G401 (cell line): ENCODE measurements around the gene MCTP2. TPM values are rescaled to one million over a fixed set of nuclear protein-coding genes. Genes with fewer than 3 reads are reported as not detected.

Experiments
- DNase-seq: peaks from one replicate; pipeline ENCODE4 v3.0.0-alpha.2; 2015; ENCODE audit warnings: low spot score
- in situ Hi-C: cut with HindIII; loops from 2 replicates; pipeline ENCODE4 v1.10.0; 2016; ENCODE audit warnings: low sequenced_read_pairs, mixed read lengths
- total RNA-seq: library from RNA; depleted of rRNA; stranded (reverse); fragments of >200 nt; shearing (Covaris generic); gene quantifications from 2 replicates; pipeline ENCODE4 v1.2.3, GENCODE V29; 2014

MCTP2 gene
- total RNA-seq, 1 experiment from 2014 or later, result not detected

DNA sequence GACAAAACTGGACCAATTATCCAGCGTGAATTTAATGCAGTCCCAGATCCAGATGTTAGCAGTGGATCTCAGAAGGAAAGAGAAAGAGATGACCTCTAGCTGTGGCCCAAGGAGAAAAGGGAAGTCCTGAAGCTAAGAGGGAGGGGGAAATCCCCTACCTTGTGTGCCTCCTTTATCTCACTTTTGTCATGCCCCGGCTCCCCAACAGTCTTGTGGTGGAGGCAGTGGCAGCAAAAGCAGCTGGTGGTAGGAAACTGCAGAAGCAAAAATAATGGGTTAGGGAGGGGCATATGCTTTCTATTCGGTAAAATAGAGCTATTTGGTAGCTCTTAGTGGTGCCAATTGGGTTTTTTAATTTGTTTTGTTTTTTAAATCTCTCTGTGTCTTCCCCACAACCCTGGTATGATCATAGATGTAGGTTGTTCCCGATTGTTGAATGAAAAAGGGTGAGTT is 56.5 kb downstream of the MCTP2 start:
- in situ Hi-C loops, result no loop called here

DNA sequence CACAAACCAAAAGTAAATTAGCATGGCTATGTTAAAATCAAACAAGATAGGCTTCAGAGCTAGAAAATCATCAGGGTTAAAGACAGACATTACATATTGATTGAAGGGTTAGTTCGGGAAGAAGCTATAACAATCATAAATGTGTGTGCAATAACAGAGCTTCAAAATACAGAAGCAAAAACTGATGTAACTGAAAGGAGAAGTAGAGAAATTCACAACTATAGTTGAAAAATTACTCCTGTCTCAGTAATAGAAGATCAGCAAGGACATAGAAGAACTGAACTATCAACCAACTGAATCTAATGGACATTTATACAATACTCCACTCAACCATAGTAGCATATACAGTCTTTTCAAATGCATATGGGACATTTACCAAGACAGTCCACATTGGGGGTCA is 59.4 kb downstream of the MCTP2 start:
- no peak for DNase-seq
- in situ Hi-C loops, result no loop called here

More for the DNA sequence above, 56.5 kb downstream of the MCTP2 start:
- no peak for DNase-seq

DNA sequence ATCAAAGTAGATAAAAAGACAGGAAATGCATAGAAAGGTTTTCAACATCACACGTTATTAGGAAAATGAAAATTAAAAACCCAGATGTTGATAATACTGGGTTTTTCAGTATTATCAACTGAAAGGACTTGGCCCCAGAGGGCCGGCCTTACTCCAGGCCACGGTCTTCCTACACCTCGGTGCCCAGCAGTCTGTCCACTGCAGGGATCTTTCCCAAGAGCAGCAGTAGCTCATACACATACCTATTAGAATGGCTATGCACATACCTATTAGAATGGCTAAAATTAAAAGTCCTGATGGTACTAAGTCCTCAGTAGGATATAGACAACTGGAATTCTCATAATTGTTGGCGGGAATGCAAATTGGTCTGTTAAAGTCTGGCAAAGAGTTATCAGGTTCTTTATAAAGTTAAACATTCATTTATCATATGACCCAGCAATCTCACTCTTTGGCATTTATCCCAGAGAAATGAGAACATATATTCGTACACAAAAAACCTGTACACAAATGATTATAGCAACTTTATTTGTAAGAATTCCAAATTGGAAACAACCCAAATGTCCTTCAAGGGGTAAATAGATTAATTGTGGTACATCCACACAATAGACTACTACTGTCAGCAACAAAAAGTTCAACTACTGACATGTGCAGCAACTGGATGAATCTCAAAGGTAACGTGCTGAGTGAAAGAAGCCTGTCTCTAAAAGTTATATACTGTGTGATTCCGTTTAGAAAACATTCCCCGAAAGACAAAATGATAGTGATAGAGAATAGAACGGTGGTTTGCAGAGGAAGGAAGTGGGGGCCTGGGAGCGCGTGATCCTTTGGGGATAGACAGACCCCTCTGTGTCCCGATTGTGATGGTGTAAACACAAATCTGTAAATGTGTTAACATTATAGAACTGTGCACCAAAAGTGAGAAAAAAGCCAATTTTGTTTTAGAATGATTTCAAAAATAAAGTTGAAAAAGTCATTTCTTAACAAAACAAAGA is 62.3 kb downstream of the MCTP2 start:
- in situ Hi-C loops, result no loop called here
- no peak for DNase-seq

DNA sequence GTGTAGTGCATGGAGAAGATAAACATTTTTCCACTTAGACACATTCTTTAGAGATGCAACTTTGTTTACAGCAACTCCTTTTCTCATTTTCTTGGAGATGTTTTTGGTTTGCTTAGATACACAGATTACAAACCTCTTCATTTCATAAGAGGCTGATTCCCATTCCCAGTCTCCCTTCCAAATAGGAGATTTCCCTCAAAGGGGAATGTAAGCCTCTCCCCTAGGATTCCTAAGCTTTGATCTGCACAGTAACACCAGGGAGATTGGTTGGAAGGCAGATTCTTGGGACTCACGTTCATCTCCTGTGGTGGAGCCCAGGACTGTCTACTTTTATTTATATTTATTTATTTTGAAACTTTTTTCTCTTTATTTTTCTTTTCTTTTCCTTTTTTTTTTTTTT is 63.2 kb downstream of the MCTP2 start:
- no peak for DNase-seq
- in situ Hi-C loops, result no loop called here

DNA sequence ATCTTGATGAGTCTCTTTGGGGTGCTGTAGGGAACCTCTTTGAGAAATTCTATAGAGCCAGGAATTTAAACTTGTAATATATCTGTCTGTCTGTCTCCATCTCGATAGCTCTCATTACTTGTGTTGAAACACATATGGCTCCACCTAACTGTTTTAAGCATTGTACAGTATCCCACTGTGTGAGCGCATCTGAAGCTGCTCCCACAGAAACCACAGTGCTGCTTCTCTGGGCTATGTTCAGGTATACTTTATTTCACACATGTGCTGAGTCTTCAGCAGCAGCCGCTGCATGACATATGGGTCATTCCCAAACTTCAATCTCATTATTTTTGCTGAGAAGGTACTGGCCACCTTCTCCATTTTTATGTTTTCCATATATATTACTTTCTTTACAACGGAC is 63.9 kb downstream of the MCTP2 start:
- DNase-seq, result no peak
- in situ Hi-C loops, result no loop called here

DNA sequence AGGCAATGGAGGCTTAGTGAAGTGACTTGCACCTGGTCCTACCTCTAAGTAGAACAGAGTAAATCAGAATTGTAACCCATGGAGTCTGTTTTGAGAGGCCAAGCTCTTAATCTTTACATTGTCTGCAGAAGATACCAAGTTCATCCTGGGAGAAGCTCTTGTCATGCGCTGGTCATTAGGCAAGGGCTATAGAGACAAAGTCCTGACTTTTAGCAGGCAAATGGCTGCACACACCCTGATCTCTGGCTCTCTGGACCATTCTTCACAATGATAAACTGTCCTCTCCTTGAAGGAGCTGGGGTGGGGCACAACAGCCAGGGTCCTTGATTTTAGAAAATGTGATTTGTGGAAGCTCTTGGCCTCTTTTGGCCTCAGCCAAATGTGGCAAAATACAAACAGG is 65.4 kb downstream of the MCTP2 start:
- in situ Hi-C loops, result no loop called here
- DNase-seq, result no peak

DNA sequence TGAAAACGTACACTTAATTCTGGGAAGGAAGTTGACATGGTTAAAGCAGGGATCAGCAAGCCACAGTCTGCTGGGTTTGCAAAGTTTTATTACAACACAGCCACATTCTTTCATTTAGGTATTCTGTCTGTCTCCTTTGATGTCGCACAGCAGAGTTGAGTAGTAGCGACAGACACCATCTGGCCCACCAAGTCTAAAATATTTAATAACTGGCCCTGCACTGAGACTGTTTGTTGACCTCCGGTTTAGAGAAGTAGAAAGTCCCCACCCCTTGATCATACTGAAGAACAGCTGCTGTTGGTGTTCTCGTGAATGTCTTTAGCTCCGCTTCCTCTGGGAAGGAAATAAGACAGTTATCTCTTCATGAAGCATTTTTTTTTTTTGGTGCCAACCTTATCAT is 66.2 kb downstream of the MCTP2 start:
- in situ Hi-C loops, result no loop called here
- no peak for DNase-seq

DNA sequence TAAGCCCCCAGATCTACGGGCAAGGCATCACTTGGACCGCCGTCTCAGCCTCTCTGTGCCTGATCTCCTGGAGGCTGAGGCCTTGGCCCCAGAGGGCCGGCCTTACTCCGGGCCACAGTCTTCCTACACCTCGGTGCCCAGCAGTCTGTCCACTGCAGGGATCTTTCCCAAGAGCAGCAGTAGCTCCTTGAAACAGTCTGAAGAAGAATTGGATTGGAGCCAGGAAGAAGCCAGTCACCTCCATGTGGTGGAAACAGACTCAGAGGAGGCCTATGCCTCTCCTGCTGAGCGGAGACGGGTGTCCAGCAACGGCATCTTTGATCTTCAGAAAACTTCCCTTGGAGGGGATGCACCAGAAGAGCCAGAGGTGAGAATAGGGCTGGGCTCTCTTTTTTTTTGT is 67.0 kb downstream of the MCTP2 start:
- in situ Hi-C loops, result no loop called here
- DNase-seq, result no peak

DNA sequence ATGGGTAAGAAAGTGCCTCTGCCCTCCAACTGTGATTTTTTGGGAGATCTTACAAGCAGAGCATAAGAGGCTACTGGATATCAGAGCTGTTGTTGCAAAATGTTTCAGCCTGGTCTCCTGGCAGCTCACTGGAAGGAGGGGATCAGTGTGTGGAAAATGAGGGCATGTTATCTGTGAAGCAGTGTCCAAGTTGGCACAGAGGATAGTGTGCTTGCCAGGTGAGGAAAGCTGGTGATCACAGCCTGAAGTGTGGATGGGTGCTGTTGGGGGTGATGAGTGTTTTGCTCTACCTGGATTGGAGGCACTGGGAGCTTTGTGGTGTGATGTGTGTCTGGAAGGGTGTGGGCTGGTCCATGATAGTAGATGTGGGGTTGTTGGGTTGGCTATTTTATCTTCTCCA is 69.3 kb downstream of the MCTP2 start:
- in situ Hi-C loops, result no loop called here
- no peak for DNase-seq

DNA sequence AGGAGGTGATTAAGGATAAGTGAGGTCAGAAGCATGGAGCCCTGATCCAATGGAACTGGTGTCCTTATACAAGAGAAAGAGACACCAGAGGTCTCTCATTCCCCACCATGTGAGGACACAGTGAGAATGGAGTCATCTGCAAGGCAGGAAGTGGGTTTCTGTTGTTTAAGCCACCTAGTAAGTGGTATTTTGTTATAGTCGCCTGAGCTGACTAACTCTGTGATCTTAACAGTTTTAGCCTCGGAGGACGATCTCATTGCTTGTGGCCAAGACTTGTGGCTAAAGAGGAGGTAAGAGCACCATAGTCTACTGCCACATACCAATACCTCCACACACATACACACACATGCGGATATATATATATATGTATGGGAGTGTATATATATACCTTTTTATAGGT is 73.8 kb downstream of the MCTP2 start:
- no peak for DNase-seq
- in situ Hi-C loops, result no loop called here

DNA sequence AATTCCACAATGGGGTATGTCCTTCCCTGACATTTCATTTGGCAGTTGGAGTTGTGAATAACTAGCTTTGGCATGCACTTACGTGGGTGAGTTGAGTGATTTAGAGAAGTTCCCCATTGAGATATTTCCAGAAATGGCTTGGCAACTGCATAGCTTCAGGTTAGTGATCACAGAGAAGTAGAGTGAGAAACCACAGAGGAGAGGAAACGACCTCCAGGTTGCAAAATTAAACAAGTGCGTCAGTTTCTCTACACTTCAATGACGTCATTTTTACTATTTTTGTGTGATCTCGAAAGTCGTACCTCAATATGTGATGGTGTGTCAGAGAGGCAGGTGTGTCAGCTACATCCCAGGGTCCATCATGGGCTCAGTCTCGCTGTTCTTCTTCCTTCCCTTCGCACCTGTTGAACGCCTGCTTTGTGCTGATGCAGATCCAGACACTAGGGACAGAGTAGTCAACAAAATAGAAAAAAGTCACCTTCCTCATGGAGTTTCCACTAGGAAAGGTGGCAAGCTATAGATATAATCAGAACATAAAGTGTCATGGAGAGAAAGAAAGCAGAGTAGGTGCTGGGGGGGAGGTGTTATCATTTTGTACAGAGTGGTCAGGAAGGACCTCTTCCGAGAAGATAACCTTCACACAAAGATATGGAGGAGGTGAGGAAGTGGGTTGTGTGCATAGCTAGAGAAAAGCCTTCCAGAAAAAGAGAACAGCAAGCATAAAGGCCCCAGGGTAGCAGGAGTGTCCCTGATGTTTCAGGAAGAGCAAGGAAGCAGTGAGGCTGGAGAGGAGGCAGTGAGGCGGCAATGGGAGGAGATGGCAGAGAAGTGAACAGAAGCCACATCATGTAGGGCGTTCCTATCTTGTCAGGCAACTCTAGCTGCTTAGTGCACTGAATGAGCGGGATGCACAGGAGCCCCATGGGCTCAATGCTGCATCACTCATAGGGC is 75.6 kb downstream of the MCTP2 start:
- no peak for DNase-seq
- in situ Hi-C loops, result no loop called here

DNA sequence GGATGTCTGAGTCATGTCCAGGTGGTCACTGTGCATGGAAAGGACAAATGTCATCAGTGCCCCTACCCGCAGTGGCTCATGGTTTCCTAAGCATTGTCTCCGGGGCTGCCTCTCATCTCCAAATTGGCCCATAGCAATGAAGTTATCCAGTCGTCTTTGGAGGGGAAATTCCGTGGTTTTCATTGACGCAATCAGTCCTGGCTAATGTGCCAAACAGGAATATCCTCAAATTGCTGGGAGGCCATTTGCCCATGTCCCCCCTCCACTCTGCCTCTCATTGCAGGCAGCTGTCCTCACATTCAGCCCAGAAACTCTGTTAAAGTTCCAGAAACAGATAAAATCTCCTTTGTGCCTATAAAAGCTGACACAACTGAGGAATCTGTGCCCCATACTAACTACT is 81.6 kb downstream of the MCTP2 start:
- no peak for DNase-seq
- in situ Hi-C loops, result no loop called here

DNA sequence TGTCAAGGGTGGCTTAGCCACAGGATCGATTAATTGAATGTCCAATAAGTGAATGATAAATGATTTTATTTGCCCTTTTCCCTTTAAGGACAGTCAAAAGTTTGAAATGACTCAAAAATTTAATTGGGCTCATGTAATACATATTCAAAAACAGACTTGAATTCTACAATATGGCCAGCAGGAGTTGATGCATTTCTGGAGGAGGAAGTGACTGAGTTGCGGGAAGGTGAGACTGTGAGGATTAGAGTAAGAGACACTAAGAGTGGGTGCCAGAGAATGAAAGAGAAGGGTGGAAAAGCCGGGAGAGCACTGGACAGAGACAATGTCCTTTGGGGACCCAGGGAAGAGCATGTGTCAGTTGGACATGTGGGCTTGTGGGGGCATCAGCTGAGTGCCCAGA is 83.3 kb downstream of the MCTP2 start:
- in situ Hi-C loops, result no loop called here
- no peak for DNase-seq

DNA sequence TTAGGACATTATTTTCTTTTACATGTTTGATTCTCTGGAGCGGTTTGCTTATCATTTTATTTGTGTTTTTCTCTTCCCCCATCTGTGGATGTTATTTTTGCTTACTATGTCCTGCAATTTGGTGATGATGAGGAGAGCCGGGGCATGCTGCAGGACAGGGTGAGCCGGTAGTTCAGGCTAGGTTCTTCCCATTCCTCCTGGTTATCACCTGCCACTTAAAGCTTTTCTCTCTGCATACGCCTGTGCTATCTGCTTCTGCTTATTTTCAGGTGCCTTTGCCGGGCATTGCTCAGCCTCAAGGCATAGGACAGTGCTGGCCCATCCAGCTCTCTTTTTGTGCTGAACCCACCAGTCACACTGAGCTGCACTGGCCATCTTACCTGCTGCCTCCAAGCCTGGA is 85.8 kb downstream of the MCTP2 start:
- in situ Hi-C loops, result no loop called here
- no peak for DNase-seq

DNA sequence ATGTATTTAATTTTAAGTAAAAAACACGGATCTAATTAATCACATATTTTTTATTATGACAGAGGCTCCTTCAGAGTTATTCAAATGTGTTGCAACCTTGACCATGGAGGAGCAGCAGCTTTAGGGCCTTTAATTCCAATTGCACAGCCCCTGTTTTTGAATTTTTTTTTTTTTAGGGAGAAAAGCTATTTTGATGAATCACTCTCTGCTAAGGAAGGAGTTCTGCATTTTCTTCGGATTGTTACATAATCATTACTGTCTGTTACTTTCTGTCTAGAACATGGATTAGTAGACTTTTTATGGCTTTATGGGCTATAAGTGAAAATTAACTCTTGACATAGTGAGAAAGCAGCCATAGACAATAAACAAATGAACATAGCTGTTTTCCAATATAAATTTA is 90.8 kb downstream of the MCTP2 start:
- in situ Hi-C loops, result no loop called here
- DNase-seq, result no peak

DNA sequence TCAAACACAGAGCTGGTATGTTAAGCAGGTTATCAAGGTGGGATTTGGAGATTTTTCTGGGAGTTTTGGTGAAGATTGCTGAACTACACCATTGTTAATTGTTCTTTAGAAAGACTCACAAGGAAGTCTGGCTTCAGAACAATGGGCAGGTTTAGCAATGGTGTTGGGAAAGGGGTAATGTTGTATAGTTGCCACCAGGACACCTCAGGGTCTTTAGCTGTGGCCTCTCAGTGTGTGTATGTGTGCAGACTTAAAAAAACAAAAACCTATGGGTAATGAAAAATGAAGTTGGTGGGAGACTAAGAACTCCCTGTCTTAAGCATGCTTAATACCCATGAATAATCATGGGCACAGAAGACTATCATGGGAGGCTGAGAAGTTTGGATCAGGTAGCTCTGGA is 91.7 kb downstream of the MCTP2 start:
- DNase-seq, result no peak
- in situ Hi-C loops, result no loop called here

DNA sequence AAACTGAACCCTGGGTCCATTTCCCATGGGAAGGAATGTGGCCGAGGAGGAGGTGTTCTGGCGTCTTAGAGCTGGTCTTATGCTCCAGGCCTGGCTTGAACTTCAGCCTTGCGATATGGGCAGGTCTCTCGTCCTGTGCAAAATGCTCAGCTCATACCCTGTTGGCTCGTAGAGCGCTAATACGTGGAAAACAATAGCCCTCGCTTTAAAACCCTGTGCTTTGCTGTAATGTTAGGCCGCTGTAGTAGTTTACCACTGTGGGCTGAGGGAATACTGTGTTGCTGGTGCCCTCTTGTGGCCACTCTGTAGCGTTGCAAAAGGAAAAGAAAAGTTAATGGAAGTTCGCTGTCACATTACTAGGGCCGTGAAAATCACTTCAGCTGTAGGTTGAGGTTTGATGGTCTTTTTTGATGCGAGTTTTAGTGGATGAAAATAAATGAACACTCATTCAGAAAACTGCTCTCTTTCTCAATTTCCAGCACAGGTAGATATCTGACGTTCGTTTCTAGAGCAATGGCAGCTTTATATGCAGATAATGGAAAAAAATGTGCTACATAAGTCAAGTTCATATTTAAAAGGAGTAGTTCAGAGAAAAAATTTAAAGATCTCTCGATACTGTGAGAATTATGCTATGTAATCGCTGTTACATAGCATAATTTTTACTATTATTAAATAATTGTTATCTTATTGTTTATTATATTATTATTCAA is 92.9 kb downstream of the MCTP2 start:
- peak; percentile 54 for DNase-seq
- in situ Hi-C loops, result no loop called here

DNA sequence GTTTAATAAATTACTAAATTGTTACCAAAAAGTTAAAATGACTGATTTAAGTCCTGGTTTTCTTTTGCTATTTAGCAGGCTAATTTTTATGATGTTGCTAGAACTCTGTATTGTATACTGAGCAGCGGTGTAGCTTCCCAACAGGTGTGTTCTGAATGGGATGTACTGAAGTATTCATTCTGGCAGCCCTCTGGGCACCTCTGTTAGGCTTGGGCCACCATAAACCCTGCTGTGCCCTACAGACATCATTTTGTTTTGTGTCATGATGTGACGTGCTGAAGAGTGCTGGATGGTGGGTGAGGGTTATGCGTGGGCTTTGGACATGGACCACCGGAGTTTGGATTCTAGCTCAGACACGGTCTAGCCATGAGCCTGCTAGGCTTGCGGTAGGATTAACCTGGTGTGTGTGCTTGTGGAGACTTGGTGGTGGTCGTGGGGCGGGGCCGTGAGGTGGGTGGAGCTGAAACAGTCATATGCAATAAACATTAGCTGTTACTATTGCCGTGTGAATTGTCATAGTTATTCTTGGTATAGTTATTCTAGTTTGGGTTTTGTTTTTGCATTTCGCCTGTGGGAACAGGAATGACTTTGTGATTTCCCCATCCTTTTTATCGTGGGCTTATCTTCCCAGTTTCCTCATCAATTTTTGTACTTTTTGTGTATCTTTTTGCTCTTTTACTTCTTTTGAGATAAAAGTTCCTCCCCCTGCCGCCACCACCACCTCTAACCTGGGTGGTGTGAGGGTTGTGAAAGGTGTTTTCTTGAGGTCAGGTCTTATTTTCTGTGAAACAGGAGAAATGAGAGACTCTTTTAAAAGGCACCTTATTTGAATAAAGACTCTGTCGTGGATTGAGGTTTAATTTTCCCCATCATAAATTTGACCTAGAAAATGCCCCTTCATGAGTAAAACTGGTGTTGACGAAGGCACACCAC is 93.7 kb downstream of the MCTP2 start:
- DNase-seq, result no peak
- in situ Hi-C loops, result no loop called here
